Stimulated activated CD8-positive, alpha-beta memory T cell treated with anti-CD3 and anti-CD28 coated beads, Interleukin-7, amount 100 ng/mL, for 48 hours (primary cell): ENCODE results near the gene ENDOG.
"Not testable (repeated sequence)": the region's sequence is repeated elsewhere in the genome, so short reads cannot be mapped to it uniquely, and the experiment has no call there.

Experiments used
- DNase-seq, 2 donors: peaks; one replicate each; pipeline ENCODE4 v3.0.0-alpha.2; 2020; ENCODE audit warnings: low read depth in 1 of 2; ENCODE audit errors: extremely low read depth in 1 of 2

ENDOG gene

DNA sequence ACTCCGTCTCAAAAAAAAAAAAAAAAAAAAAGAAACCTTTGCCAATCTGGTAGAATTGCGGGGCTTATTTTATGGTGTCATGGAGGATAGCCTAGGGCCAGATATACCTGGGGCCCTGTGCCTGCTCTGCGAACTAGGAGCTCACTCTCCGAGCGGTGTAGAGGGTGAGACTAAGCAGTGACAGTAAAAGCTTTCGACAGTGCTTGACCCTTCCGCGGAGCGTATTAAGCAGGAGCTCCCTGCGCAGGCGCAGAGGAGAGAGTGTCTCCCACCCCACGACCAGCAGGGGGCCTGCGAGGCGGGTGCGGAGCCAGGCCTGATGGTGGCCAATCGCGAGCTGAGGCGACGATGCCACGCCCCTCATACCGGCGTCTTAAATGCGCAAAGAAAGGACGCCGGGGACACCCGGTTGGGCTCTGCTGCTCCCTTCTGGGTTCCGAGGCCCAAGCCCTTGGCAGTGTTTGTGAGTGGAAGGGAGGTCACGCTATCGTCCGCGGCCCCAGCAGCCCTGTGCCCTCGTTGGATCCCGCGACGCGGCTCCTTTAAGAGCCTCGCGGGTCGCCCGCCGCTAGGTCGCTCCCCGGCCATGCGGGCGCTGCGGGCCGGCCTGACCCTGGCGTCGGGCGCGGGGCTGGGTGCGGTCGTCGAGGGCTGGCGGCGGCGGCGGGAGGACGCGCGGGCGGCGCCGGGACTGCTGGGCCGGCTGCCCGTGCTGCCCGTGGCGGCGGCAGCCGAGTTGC, at the start of gene ENDOG:
Gene ENDOG, plus strand, starts transcription at position 402 of the 740 bp plus-strand sequence. Its CDS starts 185 bp downstream, at position 587.
- peak; percentile 95 to 96 for DNase-seq

DNA sequence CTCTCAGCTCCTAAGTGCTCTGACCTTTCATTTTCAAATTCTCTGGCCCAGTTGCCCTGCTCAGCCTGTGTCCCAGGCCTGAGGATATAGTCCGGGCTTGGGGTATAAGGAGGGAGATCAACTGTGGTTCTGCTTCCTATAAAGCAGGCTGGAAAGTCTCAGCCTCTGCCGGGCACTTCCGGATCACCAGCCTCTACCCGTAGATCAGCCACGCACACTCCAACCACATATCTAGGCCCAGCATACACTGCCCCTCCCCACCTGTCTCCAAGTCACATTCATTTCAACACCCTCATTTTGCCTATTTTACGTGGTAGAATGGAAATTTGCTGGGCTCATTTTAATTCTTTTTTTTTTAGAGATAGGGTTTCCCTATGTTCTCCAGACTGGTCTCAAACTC, 49.7 kb upstream of the ENDOG start:
- DNase-seq, result no peak

DNA sequence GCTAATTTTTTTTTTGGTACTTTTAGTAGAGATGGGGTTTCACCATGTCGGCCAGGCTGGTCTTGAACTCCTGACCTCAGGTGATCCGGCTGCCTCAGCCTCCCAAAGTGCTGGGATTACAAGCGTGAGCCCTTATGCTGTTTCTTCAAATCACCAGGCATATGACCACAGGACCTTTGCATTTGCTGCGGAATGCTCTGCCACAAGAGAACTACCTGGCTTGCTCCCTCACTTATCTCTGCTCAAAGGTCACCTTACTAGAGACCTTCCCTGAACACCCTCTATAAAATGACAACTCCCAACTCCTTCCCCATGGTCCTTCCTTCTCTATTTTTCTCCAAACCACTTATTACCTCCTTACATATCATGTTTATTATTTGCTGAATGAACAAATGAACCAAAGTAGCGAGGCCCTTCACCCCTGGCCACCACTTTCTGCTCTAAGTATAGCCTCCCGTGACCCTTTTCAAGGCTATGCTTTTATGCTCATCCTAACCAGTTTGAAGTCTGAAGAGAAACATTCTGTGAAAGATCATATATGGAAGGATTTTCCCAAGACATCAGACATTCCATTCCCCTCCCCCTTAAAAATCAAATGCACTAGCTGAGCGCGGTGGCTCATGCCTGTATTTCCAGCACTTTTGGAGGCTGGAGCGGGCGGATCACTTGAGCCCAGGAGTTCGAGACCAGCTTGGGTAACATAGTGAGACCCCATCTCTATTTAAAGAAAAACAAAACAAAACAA, 47.8 kb upstream of the ENDOG start:
- no peak for DNase-seq

DNA sequence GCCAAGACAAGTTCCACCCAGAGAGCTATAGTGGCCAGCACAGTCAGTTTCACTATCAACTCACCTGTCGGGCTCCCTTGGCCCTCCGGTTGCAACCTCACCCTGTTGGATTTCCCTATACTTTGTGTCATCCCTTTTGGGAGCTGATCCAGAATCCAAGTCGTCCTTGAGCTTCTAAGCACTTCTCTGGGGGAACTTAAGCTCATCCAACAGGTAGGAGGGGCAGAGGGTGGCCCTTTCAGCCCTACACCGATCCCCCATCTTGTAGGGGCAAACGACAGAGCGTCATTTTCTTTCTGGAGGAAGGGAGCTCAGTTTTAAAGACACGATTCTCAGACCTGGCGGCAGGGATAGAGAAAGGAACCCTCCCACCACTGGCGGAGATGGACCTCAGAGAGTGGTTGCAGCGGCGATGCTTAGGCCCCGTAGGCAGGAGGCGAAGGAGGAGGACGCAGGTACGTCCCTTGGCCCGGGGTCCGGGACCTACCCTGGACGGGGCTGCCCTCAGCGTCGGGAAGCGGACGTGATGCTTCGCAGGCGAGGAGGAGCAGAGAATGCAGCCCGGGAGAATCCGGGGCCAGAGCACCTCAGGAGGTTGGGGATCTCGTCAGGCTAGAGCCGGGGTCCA, 47.1 kb upstream of the ENDOG start:
- no peak for DNase-seq

DNA sequence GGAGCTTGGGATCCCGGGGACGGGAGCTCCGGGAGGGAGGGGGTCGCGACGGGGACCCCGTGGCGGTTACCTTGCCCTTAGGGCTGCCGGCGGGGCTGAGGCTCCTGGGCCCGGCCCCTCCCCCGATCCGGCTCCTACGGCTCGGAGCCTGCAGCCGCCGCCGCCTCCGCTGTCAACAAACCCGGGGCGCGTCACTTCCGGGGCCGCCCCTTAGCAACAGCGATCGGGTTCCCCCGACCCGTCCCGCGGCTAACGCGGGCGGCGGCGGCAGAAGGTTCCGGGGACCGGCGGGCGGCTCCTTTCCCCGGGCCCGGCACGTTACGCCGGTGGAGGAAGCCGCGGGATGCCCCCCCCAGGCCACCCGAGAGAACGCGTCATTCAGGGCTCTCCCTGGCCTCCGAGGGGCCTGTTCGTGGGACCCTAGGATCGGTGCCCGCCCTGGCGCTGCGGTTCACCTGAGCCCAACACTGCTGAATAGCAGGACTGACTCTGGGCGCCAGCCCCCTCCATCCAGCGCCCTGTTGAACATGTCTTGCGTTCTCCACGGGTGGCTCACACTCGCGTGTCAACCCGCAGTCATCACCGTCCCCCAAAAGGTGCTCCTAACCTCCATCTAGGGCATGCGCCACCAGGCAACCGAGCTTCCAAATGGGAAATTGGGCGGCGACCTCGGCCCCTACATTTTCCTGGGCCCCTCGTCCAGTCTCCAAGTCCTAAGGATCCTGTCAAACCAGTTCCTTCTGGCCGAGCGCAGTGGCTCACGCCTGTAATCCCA, 46.4 kb upstream of the ENDOG start, which contains the start of gene ZER1:
Gene ZER1, minus strand, starts transcription at position 183 of the 775 bp plus-strand sequence. CDS start 16,362 bp downstream, outside the sequence.
- peak; percentile 87 to 88 for DNase-seq

DNA sequence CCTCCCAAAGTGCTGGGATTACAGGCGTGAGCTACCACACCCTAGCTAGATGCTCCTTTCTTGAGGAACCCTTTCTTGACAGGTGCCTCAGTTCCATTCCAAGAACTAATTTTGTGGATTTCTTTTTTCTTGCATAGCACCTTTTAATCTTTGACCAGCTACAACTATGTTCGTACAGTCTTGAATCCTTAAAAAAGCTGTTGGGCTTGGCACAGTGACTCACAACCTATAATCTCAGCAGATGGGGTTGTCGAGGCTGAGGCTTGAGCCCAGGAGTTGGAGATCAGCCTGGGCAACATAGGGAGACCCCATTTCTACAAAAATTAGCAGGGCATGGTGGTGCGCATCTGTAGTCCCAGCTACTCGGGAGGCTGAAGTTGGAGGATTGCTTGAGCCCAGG, 45.3 kb upstream of the ENDOG start:
- DNase-seq, result no peak

DNA sequence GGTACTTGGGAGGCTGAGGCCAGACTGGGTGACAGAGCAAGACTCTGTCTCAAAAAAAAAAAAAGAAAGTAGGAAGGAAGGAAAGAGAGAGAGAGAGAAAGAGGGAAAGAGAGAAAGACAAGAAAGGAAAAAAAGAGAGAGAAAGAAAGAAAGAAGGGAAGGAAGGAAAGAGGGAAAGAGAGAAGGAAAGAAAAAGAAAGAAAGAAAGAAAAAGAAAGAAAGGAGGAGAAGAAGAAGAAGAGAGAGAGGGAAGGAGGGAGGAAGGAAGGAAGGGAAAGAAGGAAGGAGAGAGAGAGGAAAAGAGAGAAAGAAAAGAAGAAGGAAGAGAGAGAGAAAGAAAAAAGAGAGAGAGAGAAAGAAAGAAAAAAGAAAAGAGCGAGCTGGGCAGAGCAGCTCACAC, 43.5 kb upstream of the ENDOG start:
- no peak for DNase-seq

DNA sequence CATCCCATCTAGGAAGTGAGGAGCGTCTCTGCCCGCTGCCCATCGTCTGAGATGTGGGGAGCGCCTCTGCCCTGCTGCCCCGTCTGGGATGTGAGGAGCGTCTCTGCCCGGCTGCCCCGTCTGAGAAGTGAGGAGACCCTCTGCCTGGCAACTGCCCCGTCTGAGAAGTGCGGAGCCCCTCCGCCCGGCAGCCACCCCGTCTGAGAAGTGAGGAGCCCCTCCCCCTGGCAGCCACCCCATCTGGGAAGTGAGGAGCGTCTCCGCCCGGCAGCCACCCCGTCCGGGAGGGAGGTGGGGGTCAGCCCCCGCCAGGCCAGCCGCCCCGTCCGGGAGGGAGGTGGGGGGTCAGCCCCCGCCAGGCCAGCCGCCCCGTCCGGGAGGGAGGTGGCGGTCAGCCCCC, 38.2 kb upstream of the ENDOG start:
- DNase-seq, result not testable (repeated sequence)

DNA sequence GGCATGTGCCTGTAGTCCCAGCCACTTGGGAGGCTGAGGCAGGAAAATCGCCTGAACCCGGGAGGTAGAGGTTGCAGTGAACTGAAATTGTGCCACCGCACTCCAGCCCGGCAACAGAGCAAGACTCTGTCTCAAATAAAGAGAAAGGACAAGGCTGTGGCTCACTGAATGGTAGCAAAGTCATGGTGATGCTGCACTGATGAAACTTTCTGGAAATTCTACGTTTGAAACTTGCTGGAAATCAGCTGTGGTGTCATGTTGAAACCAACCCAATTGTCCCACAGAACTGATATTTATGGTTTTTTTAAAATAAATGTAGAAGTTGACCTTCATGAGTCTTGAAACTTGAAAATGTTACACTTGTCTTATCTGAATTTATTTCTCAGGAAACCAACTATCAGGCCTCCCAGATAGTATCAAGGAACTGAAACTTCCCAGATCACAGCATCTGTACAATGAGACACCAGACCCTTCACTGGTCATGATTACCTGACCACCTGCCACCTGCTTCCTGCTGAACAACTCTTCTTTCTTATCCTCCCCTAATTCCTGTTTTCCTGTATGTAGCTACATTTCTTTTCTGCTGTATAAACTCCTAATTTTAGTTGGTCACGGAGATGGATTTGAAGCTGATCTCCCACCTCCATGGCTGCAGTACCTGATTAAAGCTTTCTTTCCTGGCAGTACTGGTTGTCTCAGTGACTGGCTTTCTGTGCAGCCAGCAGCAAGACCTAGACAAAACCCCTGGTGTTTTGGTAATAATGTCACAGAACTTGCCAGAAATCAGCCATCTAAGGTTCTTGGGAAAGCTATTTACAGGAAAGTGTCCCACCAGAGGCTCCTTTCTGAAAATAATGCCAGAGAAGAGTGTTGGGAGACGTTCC, 36.9 kb upstream of the ENDOG start:
- no peak for DNase-seq

DNA sequence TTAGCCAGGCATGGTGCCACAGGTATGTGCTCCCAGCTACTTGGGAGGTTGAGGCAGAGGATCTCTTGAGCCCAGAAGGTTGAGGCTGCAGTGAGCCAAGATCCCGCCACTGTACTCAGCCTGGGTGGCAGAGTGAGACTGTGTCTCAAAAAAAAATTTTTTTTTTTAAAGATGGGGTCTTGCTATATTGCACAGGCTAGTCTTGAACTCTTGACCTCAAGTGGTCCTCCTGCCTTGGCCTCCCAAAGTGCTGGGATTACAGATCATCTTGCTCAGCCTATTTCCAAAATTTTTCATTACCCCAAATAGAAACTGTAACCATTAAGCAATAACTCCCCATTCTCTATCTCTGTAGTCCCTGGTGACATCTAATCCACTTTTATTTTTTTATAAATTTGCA, 35.6 kb upstream of the ENDOG start:
- DNase-seq, result no peak

DNA sequence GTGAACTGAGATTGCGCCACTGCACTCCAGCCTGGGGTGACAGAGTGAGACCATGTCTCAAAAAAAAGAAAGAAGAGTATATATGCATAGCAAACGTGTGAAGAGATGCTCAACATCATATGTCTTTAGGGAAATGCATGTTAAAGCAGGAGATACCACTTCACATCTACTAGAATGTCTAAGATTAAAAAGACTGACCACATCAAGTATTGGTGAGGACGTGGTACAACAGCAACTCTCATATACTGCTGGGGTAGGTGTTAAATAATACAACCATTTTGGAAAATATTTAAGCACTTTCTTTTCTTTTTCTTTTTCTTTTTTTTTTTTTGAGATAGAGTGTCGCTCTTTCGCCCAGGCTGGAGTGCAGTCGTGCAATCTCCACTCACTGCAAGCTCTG, 32.9 kb upstream of the ENDOG start:
- DNase-seq, result no peak

DNA sequence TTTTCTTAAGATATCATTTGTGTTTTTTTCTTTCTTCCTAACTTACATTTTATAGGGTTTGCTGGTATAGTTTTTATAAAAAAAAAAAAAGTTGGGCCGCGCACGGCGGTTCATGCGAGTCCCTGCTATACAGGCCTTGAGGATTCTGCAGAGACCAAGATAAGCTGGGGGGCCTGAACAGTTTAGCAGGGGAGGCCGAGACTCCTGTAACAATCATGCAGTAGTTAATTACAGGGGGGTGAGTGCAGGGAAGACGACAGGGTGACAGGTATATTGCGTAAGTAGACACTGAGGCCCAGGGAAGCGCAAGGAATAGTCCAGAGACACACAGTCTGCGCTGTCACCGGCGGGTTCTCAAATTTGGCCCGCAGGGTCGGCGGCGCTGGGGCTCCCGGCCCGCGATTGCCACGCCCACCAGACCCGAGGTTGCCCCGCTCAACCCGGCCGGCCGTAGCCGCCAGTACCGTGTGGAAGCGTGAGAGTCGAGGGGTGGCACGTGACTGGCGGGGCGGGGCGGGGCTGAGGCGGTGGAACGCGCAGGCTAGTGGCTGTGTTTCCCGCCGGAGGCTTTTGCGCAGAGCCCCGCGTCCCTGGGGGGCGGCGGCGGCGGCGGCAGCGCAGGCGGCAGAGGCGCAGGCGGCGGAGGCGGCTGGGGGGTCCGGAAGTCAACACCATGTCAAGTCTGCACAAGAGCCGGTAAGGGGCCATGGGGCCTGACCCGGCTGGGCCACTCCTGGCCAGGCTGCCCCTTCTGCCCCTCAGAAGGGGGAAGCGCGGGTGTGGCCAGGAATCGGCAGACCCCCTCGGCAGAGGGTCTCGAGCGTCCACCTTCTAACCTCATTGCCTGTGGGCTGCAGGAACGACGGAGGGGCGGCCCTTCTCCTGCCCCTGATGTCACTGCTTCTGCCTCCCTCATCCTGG, 31.4 kb upstream of the ENDOG start, which contains the start of gene TBC1D13:
Gene TBC1D13, plus strand, starts transcription at position 573 of the 921 bp plus-strand sequence. Its CDS starts 101 bp downstream, at position 674.
- peak; percentile 81 to 85 for DNase-seq

DNA sequence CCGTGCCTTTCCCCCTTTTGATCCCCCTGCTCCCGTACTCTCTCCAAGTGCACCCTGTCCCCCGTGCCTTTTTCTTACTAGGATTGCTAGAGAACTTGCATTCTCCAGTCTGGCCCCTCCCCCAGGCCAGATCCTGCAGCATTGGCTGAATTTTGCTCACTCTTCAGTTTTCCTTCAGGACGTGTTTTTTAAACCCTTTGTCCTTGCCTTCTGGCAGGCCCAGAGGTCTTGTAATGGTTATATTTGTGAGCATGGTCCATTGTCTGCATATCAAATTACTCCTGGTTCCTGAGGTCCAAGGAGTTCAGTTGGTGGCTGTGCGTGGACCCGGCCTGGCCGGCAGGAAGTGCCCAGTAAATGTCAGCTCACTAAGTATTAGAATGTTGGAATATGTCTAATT, 30.6 kb upstream of the ENDOG start:
- no peak for DNase-seq

DNA sequence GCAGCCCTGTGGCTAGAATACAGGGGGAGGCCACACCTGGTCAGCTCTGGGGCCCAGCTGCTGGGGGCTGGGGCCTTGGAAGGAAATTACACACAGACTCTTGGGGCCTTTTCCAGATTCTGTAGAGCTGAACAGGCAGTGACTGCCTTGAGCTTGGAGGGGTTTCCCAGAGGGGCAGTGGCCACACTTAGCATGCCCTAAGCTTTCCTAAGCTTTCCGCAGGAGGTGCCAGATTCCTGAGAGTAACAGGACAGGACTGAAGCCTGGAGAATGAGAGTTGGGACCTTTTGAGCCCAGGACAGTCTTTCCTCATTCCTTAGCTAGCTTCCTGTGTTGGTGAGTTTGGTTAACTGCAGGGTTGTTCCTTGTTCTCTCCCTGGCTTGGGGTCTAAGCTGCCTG, 29.9 kb upstream of the ENDOG start:
- no peak for DNase-seq

DNA sequence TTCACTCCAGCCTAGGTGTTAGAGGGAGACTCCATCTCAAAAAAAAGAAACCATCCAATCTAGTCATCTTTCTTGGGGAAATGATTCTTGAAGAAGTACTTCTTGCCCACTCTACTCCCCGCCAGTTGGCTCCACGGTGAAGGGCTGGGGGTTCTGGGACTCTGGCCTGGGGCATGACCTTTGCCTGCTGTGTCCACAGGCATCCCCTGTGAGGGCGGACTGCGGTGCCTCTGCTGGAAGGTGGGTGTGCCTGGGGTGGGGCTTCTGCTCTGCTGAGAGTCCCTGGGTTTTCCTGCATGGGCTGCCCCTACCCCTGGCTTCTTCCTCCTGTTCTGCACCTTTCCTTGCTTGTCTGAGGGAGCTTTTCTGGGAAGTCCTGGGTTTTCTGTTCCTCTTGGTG, 27.8 kb upstream of the ENDOG start:
- no peak for DNase-seq

DNA sequence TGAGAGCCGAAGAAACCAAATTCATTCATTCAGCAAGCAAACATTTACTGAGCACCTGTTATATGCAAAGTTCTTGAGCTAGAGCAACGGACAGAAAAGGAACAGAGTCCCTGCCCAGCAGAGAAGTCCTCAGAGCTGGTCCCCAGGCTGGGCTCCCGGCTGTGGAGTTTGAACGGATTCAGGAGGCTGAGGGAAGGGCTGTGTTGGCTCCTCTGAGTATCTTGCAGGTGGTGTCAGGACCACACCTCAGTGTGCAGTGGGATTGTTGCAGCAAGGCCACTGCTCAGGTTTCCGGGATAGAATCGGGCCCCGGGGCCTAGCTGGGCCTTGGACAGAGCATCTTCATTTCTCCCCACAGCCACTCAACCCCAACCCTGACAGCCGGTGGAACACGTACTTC, 26.2 kb upstream of the ENDOG start:
- DNase-seq, result no peak

DNA sequence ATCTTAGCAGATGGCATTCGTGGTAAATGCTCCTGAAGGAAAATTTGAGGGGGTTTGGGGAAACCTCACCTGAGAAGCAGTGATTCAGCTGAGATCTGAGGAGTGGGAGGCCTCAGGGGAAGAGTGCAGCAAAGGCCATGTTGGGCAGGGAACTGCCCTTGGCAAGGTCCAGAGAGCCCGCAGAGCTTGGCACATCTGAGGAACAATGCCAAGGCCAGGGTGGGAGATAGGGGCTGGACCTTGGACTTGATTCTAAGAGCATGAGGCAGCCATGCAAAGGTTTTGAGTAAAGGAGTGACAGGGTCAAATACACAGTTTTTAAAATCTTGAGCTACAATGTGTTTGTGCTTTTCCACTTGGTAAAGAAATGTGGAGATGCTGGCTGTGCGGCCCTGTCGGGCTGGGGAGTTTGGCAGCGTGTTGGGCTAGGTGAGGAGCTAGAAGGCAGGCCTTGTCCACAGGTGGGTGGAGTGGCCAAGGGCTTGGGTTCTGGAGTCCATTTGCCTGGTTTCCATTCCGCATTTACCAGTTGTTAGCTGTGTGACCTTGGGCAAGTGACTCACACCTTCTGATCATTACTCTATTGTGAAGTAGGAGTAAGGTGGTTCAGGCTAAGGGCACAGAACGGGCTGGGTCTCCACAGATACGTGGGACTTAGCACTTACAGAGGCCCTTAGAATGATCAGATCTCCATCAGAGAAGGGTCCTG, 25.2 kb upstream of the ENDOG start:
- no peak for DNase-seq

DNA sequence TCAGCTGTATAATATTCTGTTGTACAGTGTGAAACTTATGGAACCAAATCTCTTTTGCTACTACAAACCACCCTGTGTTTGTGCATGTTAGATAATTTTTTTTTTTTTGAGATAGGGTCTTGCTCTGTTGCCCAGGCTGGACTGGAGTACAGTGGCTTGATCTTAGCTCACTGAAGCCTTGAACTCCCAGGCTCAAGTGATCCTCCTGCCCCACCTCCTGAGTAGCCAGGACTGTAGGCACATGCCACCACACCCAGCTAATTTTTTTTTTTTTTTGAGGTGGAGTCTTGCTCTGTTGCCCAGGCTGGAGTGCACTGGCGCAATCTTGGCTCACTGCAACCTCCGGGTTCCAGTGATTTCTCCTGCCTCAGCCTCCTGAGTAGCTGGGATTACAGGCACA, 23.3 kb upstream of the ENDOG start:
- not testable (repeated sequence) for DNase-seq
